Gastroesophageal sphincter (tissue), 4 donors: ENCODE measurements around the gene COG5. TPM values are rescaled to one million over a fixed set of nuclear protein-coding genes. Genes with fewer than 3 reads are reported as not detected.
A peak's percentile ranks its signal among the peaks of the same experiment; 100 is the strongest.

Source experiments
- ATAC-seq: fragments of 150-250 bp; one replicate; pipeline ENCODE4 v1.9.1; 2016; ENCODE audit warnings: mild to moderate bottlenecking, moderate library complexity
- H3K27ac ChIP-seq, 4 donors: fragments of 200-600 bp; sonication (generic) in 3 of 4; 1 replicate in 3 of 4; 2 replicates in 1 of 4; pipeline ENCODE4 v1.5.1; 2016 to 2019
- H3K27me3 ChIP-seq: fragments of 200-600 bp; sonication (generic); one replicate; pipeline ENCODE4 v1.5.1; 2019
- H3K36me3 ChIP-seq, 2 donors: fragments of 200-600 bp; sonication (generic); one replicate each; pipeline ENCODE4 v1.5.1; 2019; ENCODE audit warnings: control low read depth in 1 of 2
- H3K4me1 ChIP-seq, 3 donors: fragments of 200-600 bp; sonication (generic); 1 replicate in 2 of 3; 2 replicates in 1 of 3; pipeline ENCODE4 v1.5.1; 2016 to 2019; ENCODE audit warnings: control low read depth in 2 of 3
- H3K4me3 ChIP-seq, 2 donors: fragments of 200-600 bp; sonication (generic); one replicate each; pipeline ENCODE4 v1.5.1; 2019; ENCODE audit warnings: mild to moderate bottlenecking in 1 of 2, moderate library complexity in 1 of 2
- H3K9me3 ChIP-seq, 3 donors: fragments of 200-600 bp; sonication (generic); one replicate each; pipeline ENCODE4 v1.5.1; 2017 to 2019; ENCODE audit warnings: control low read depth in 2 of 3
- EP300 ChIP-seq: sonication (generic); formaldehyde crosslinking; IDR thresholded peaks from one replicate; pipeline ENCODE4 v1.6.1; 2017; ENCODE audit warnings: antibody characterized with exemption, mild to moderate bottlenecking
- POLR2A ChIP-seq, 2 donors: fragments of 450-650 bp; IDR thresholded peaks; one replicate each; pipeline ENCODE4 v1.6.1; 2017; ENCODE audit warnings: antibody characterized with exemption in 2 of 2, mild to moderate bottlenecking in 2 of 2, moderate library complexity in 1 of 2
- POLR2AphosphoS5 ChIP-seq: sonication (generic); formaldehyde crosslinking; IDR thresholded peaks from one replicate; pipeline ENCODE4 v1.6.1; 2017; ENCODE audit warnings: antibody characterized with exemption
- WGBS, 2 donors: methylation state at CpG; one replicate each; pipeline ENCODE4 v1.1.5; 2018; ENCODE audit warnings: low coverage in 1 of 2; 5-methylcytosine and 5-hydroxymethylcytosine counted together
- total RNA-seq, 4 donors: library from RNA; depleted of rRNA; stranded (reverse); fragments of >200 nt; gene quantifications; one replicate each; pipeline ENCODE4 v1.1.0, GENCODE V29; 2016
- TF ChIP-seq, protein P1 (sequence below), 4 experiments: fragments of 200-600 bp in 2 of 4; fragments of 450-650 bp in 2 of 4; sonication (generic) in 1 of 4; IDR thresholded peaks; one replicate each; pipeline ENCODE4 v1.5.1; 2017 to 2019; ENCODE audit warnings: antibody characterized with exemption in 4 of 4, mild to moderate bottlenecking in 2 of 4, moderate library complexity in 2 of 4

COG5 gene
- total RNA-seq, 4 donors from 2014 or later = 31.6 to 50.4 (median 41.1) TPM

DNA sequence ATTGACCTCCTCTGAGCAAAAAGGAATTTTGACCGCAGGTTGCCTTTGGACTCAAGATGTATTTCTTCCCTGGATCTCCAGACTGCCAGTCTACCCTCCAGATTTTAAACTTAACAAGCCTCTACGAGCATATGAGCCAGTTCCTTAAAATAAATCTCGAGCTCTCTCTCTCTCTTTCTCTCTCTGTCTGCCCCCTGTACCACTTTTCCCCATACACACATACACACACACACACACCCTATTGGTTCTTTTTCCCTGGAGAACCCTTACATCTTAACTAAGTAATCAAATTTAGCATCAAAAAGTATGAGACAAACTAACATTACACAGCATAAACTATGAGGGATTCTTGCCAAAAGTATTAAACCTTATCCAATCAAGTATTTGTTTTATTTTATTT is 27.7 kb upstream of the COG5 start:
- Histone ChIP-seq H3K4me3 (no peak overlapping the region), H3K27me3 (no peaks in the 10 kb centered on the region), H3K4me1 (peaks cover 4 to 23% (median 6%) of the 10 kb centered on the region in 3 donors), H3K36me3 (peaks cover 0 to 23% of the 10 kb centered on the region in 2 donors), H3K9me3 (no peaks in the 10 kb centered on the region), H3K27ac (no peak overlapping the region)
- TF ChIP-seq, protein P1, sequence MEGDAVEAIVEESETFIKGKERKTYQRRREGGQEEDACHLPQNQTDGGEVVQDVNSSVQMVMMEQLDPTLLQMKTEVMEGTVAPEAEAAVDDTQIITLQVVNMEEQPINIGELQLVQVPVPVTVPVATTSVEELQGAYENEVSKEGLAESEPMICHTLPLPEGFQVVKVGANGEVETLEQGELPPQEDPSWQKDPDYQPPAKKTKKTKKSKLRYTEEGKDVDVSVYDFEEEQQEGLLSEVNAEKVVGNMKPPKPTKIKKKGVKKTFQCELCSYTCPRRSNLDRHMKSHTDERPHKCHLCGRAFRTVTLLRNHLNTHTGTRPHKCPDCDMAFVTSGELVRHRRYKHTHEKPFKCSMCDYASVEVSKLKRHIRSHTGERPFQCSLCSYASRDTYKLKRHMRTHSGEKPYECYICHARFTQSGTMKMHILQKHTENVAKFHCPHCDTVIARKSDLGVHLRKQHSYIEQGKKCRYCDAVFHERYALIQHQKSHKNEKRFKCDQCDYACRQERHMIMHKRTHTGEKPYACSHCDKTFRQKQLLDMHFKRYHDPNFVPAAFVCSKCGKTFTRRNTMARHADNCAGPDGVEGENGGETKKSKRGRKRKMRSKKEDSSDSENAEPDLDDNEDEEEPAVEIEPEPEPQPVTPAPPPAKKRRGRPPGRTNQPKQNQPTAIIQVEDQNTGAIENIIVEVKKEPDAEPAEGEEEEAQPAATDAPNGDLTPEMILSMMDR (IDR thresholded peaks at IDR 0.05) = no peak
- TF ChIP-seq POLR2A (IDR thresholded peaks at IDR 0.05) (no peak), EP300 (no peak), POLR2AphosphoS5 (no peak)
- no peak for ATAC-seq
- 28 to 77% methylated on average over 3 of the region's 3 CpGs for whole genome bisulfite sequencing, 2 donors

- 79 to 83% methylated on average over 5 of the region's 5 CpGs for WGBS, 2 donors
- H3K27me3 ChIP-seq = no peaks in the 10 kb centered on the region
- no peaks in the 10 kb centered on the region for H3K9me3 ChIP-seq
- H3K36me3 ChIP-seq = peaks cover 0 to 35% of the 10 kb centered on the region in 2 donors
- H3K4me3 ChIP-seq = no peak overlapping the region
- ATAC-seq = no peak
- H3K27ac ChIP-seq = no peak overlapping the region
- TF ChIP-seq EP300 (no peak), POLR2AphosphoS5 (no peak), POLR2A (IDR thresholded peaks at IDR 0.05) (no peak)
- TF ChIP-seq, protein P1 (IDR thresholded peaks at IDR 0.05) = no peak
- H3K4me1 ChIP-seq = peaks cover 0 to 10% (median 0%) of the 10 kb centered on the region in 3 donors
Measured at GRCh38 chr7:107588529-107589130, 24.9 kb upstream of the COG5 start.

- H3K27ac ChIP-seq = no peak overlapping the region
- H3K4me1 ChIP-seq = peaks cover 3 to 33% (median 6%) of the 10 kb centered on the region in 3 donors
- WGBS, 2 donors = 60 to 87% methylated on average over 2 of the region's 2 CpGs
- no peaks in the 10 kb centered on the region for H3K27me3 ChIP-seq
- no peak overlapping the region for H3K4me3 ChIP-seq
- H3K36me3 ChIP-seq = peaks cover 0 to 35% of the 10 kb centered on the region in 2 donors
- TF ChIP-seq, protein P1 (IDR thresholded peaks at IDR 0.05) = no peak
- TF ChIP-seq EP300 (no peak), POLR2AphosphoS5 (no peak), POLR2A (IDR thresholded peaks at IDR 0.05) (no peak)
- no peaks in the 10 kb centered on the region for H3K9me3 ChIP-seq
- ATAC-seq = no peak
Measured at GRCh38 chr7:107584716-107585115, 21.0 kb upstream of the COG5 start.

DNA sequence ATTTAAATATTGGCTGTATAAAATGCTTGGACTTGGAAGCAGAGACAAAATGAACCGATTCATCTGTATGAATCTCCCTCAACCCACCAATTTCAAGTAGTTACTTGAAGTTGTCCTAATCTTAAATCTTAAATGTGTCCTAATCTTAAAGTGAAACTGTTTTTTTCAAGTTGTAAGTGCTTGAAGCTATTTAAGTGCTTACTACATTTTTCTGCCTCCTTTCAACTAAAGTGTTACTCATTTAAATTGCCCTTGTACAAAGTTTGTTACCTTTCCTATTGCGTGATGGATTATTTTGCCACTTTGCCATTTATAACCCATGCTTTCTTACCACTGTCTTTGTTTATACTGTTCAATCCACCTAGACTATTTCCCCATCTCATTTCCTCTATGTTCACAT is 19.2 kb upstream of the COG5 start:
- Histone ChIP-seq H3K27ac (no peak overlapping the region), H3K4me3 (no peak overlapping the region)
- TF ChIP-seq POLR2A (IDR thresholded peaks at IDR 0.05) (no peak), EP300 (no peak), POLR2AphosphoS5 (no peak)
- TF ChIP-seq, protein P1 (IDR thresholded peaks at IDR 0.05) = no peak

GRCh38 chr7:107581387-107582013 is 17.8 kb upstream of the COG5 start:
- peak overlapping the region in 3 of 4 donors; percentile 40 to 97 (median 93) for H3K27ac ChIP-seq
- peak overlapping the region; percentile 81 to 89 for H3K4me3 ChIP-seq
- H3K9me3 ChIP-seq = no peaks in the 10 kb centered on the region
- no peak for ATAC-seq
- peaks cover 3 to 41% (median 6%) of the 10 kb centered on the region in 3 donors for H3K4me1 ChIP-seq
- peaks cover 0 to 26% of the 10 kb centered on the region in 2 donors for H3K36me3 ChIP-seq
- TF ChIP-seq POLR2A (IDR thresholded peaks at IDR 0.05) (no peak), EP300 (no peak), POLR2AphosphoS5 (no peak)
- TF ChIP-seq, protein P1 (IDR thresholded peaks at IDR 0.05) = no peak
- 14 to 43% methylated on average over 5 of the region's 5 CpGs for WGBS, 2 donors
- H3K27me3 ChIP-seq = no peaks in the 10 kb centered on the region

More for the DNA sequence above, 19.2 kb upstream of the COG5 start:
- H3K9me3 ChIP-seq = no peaks in the 10 kb centered on the region
- WGBS, 2 donors = 65 to 85% methylated on average over 2 of the region's 2 CpGs
- ATAC-seq = no peak
- peaks cover 3 to 41% (median 6%) of the 10 kb centered on the region in 3 donors for H3K4me1 ChIP-seq
- peaks cover 0 to 35% of the 10 kb centered on the region in 2 donors for H3K36me3 ChIP-seq
- H3K27me3 ChIP-seq = no peaks in the 10 kb centered on the region
